HepG2 (cell line): ENCODE data around the gene OPRL1. TPM values are rescaled to one million over a fixed set of nuclear protein-coding genes. Genes with fewer than 3 reads are reported as not detected.

Source experiments
- ATM ChIP-seq: fragments of 450-650 bp; IDR thresholded peaks from 2 replicates; pipeline ENCODE4 v1.7.1; 2017; ENCODE audit warnings: mild to moderate bottlenecking, borderline replicate concordance
- CCDC6 ChIP-seq: sonication (generic); formaldehyde crosslinking; IDR thresholded peaks from 2 replicates; pipeline ENCODE4 v1.8.1; 2022; ENCODE audit warnings: mild to moderate bottlenecking, missing genetic modification reagents, moderate library complexity
- ETV5 ChIP-seq: IDR thresholded peaks from 2 replicates; pipeline ENCODE4 v1.6.1; 2018; ENCODE audit warnings: missing biosample characterization, missing genetic modification reagents, inconsistent platforms, borderline replicate concordance
- HES4 ChIP-seq: sonication (generic); formaldehyde crosslinking; IDR thresholded peaks from 2 replicates; pipeline ENCODE4 v1.9.0; 2021; ENCODE audit warnings: mild to moderate bottlenecking, missing genetic modification reagents, borderline replicate concordance
- KLF6 ChIP-seq: IDR thresholded peaks from 2 replicates; pipeline ENCODE4 v1.8.0; 2016; ENCODE audit warnings: missing biosample characterization, missing genetic modification reagents
- NBN ChIP-seq: fragments of 450-650 bp; conservative IDR thresholded peaks from 2 replicates; pipeline ENCODE4 v1.6.1; 2017
- ONECUT2 ChIP-seq: sonication (generic); formaldehyde crosslinking; IDR thresholded peaks from 2 replicates; pipeline ENCODE4 v1.4.0; 2020; ENCODE audit warnings: missing genetic modification reagents
- PLRG1 ChIP-seq: fragments of 450-650 bp; conservative IDR thresholded peaks from 2 replicates; pipeline ENCODE4 v1.6.1; 2016
- RORA ChIP-seq: sonication (generic); formaldehyde crosslinking; IDR thresholded peaks from 2 replicates; pipeline ENCODE4 v1.5.0; 2020; ENCODE audit warnings: mild to moderate bottlenecking, missing genetic modification reagents, moderate library complexity
- SMAD1 ChIP-seq: sonication (generic); formaldehyde crosslinking; IDR thresholded peaks from 2 replicates; pipeline ENCODE4 v1.4.0; 2020; ENCODE audit warnings: missing genetic modification reagents, low read depth, mild to moderate bottlenecking, borderline replicate concordance
- SNRNP70 ChIP-seq: fragments of 200-400 bp; formaldehyde crosslinking; IDR thresholded peaks from 2 replicates; pipeline ENCODE4 v1.6.1; 2017; ENCODE audit warnings: mild to moderate bottlenecking, low read depth, low read length, moderate library complexity
- SOX13 ChIP-seq, 3 experiments: fragments of 450-650 bp in 1 of 3; sonication (generic) in 1 of 3; formaldehyde crosslinking in 1 of 3; IDR thresholded peaks in 2 of 3; conservative IDR thresholded peaks in 1 of 3; 2 replicates each; pipeline versions ENCODE4 v1.5.0 to v1.6.1; 2016 to 2020; ENCODE audit warnings: antibody characterized with exemption in 1 of 3, mild to moderate bottlenecking in 1 of 3, missing compliant biosample characterization in 1 of 3, missing genetic modification reagents in 1 of 3, moderate library complexity in 1 of 3
- TCF7L2 ChIP-seq: IDR thresholded peaks from 2 replicates; pipeline ENCODE4 v1.6.1; 2011; ENCODE audit warnings: mild to moderate bottlenecking, low read depth, low read length, moderate library complexity
- ZNF558 ChIP-seq: sonication (generic); formaldehyde crosslinking; IDR thresholded peaks from 2 replicates; pipeline ENCODE4 v1.9.0; 2022; ENCODE audit warnings: mild to moderate bottlenecking, missing genetic modification reagents, borderline replicate concordance
- ZNF598 ChIP-seq: sonication (generic); formaldehyde crosslinking; IDR thresholded peaks from 2 replicates; pipeline ENCODE4 v1.5.1; 2020; ENCODE audit warnings: mild to moderate bottlenecking, missing genetic modification reagents, borderline replicate concordance
- ZNF619 ChIP-seq: sonication (generic); formaldehyde crosslinking; IDR thresholded peaks from 2 replicates; pipeline ENCODE4 v1.4.0; 2020; ENCODE audit warnings: mild to moderate bottlenecking, missing genetic modification reagents
- ZNF782 ChIP-seq: sonication (generic); formaldehyde crosslinking; IDR thresholded peaks from 2 replicates; pipeline ENCODE4 v1.4.0; 2020; ENCODE audit warnings: missing genetic modification reagents, mild to moderate bottlenecking, borderline replicate concordance
- polyA plus RNA-seq, 8 experiments: library from polyadenylated mRNA; depleted of rRNA in 3 of 8; stranded (reverse) in 7 of 8; unstranded in 1 of 8; fragments of >200 nt; fragmentation: Illumina TruSeq in 4 of 8; extraction: Trizol in 4 of 8; gene quantifications; 2 replicates each; pipeline versions ENCODE4 v1.2.1 to v1.2.3, GENCODE V29; 2011 to 2016; ENCODE audit warnings: low read depth in 4 of 8, missing spikeins in 1 of 8, mixed read lengths in 1 of 8; ENCODE audit not compliant: insufficient read depth in 1 of 8
- total RNA-seq, 5 experiments: library from RNA; depleted of rRNA; stranded (reverse); fragments of >200 nt; fragmentation: Illumina TruSeq; extraction: Trizol; gene quantifications; 2 replicates each; pipeline ENCODE4 v1.2.3, GENCODE V29; 2016; ENCODE audit warnings: low read depth in 1 of 5
- TF ChIP-seq, protein P1 (sequence below): sonication (generic); formaldehyde crosslinking; IDR thresholded peaks from 2 replicates; pipeline ENCODE4 v1.4.0; 2020; ENCODE audit warnings: missing genetic modification reagents
- TF ChIP-seq, protein P2 (sequence below): sonication (generic); formaldehyde crosslinking; IDR thresholded peaks from 2 replicates; pipeline ENCODE4 v1.5.1; 2020; ENCODE audit warnings: missing genetic modification reagents, mild to moderate bottlenecking, borderline replicate concordance
- TF ChIP-seq, protein P3 (sequence below), 2 experiments: fragments of 450-650 bp in 1 of 2; sonication (generic) in 1 of 2; formaldehyde crosslinking; IDR thresholded peaks; 2 replicates each; pipeline versions ENCODE4 v1.5.0 to v1.8.0; 2020 to 2022; ENCODE audit warnings: mild to moderate bottlenecking in 1 of 2, missing genetic modification reagents in 1 of 2
- TF ChIP-seq, protein P4 (sequence below): IDR thresholded peaks from 2 replicates; pipeline ENCODE4 v1.6.1; 2016; ENCODE audit warnings: low read depth

OPRL1 gene
- total and polyA plus RNA-seq, 2 of the 13 experiments (the other 11 are each of a cell fraction or from before 2014, with no cell fraction given): 0.35 to 0.71 TPM

DNA sequence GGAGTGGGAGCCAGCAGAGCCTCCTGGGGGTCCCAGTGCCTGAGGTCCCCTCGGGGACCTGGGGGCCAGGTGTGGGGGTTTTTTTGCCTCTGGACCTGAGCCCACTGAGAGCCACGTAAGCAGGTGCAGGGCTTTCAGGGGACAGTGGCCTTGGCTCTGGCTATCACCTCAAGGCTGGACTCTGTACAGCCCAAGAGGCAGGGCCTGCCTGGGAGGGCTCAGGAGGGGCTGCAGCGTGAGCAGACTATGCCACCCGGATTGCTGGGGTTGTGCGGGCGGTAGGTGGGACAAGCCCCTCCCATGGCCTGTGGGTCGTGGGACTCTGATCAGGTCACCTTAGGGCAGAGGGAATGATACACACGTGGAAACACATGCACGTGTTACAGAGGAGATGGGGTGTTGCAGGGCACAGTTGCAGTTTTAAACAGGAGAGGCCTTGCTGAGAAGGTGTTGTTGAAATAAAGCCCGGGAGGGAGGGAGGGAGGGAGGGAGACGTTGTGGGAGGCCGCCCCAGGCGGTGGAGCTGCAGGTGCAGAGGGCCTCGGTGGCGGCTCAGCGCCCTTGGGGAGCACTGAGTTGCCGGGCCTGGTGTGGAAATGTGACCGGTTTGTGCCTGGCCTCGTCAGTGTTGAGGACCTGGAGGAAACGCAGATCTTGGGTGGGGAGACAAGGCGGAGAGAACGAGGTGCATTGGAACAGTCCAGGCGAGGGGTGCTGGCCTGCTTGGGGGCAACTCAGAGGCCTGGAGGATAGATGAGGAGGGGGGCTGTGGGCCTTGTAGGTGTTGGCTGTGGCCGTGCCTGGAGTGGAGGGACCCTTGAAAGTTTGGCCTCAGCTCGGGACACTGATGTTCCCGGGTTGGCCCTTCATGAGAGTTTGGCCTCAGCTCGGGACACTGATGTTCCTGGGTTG, 14.6 kb upstream of the OPRL1 start (continued):
- TF ChIP-seq, protein P1, sequence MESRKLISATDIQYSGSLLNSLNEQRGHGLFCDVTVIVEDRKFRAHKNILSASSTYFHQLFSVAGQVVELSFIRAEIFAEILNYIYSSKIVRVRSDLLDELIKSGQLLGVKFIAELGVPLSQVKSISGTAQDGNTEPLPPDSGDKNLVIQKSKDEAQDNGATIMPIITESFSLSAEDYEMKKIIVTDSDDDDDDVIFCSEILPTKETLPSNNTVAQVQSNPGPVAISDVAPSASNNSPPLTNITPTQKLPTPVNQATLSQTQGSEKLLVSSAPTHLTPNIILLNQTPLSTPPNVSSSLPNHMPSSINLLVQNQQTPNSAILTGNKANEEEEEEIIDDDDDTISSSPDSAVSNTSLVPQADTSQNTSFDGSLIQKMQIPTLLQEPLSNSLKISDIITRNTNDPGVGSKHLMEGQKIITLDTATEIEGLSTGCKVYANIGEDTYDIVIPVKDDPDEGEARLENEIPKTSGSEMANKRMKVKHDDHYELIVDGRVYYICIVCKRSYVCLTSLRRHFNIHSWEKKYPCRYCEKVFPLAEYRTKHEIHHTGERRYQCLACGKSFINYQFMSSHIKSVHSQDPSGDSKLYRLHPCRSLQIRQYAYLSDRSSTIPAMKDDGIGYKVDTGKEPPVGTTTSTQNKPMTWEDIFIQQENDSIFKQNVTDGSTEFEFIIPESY: no peak
- peak; percentile 97 for TF ChIP-seq SMAD1 (CRISPR knock-in tag)
- TF ChIP-seq SNRNP70: no peak
- TF ChIP-seq SOX13 (IDR thresholded peaks at IDR 0.05): no peak
- TF ChIP-seq SOX13 (CRISPR knock-in tag; conservative IDR thresholded peaks at IDR 0.05 in 1 of 2, IDR thresholded peaks at IDR 0.05 in 1 of 2): peak in 1 of 2 experiments; percentile 10; a peak in 2 of 4 replicates
- no peak; the same call in none of the 2 replicates for TF ChIP-seq ETV5 (CRISPR knock-in tag)
- no peak for TF ChIP-seq ATM
- TF ChIP-seq, protein P2, sequence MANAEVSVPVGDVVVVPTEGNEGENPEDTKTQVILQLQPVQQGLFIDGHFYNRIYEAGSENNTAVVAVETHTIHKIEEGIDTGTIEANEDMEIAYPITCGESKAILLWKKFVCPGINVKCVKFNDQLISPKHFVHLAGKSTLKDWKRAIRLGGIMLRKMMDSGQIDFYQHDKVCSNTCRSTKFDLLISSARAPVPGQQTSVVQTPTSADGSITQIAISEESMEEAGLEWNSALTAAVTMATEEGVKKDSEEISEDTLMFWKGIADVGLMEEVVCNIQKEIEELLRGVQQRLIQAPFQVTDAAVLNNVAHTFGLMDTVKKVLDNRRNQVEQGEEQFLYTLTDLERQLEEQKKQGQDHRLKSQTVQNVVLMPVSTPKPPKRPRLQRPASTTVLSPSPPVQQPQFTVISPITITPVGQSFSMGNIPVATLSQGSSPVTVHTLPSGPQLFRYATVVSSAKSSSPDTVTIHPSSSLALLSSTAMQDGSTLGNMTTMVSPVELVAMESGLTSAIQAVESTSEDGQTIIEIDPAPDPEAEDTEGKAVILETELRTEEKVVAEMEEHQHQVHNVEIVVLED (CRISPR knock-in tag): peak; percentile 56
- no peak for TF ChIP-seq TCF7L2
- TF ChIP-seq, protein P3, sequence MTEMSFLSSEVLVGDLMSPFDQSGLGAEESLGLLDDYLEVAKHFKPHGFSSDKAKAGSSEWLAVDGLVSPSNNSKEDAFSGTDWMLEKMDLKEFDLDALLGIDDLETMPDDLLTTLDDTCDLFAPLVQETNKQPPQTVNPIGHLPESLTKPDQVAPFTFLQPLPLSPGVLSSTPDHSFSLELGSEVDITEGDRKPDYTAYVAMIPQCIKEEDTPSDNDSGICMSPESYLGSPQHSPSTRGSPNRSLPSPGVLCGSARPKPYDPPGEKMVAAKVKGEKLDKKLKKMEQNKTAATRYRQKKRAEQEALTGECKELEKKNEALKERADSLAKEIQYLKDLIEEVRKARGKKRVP (CRISPR knock-in tag; IDR thresholded peaks at IDR 0.05): no peak
- TF ChIP-seq ZNF619 (CRISPR knock-in tag): no peak; the same call in none of the 2 replicates
- no peak for TF ChIP-seq PLRG1
- no peak for TF ChIP-seq KLF6 (CRISPR knock-in tag)
- TF ChIP-seq ZNF782 (CRISPR knock-in tag): peak; percentile 74; the same call in 1 of the 2 replicates
- TF ChIP-seq HES4 (CRISPR knock-in tag): peak; percentile 57; the same call in 1 of the 2 replicates
- peak; percentile 79; the same call in 1 of the 2 replicates for TF ChIP-seq ZNF598 (CRISPR knock-in tag)
- TF ChIP-seq RORA (CRISPR knock-in tag): no peak
- TF ChIP-seq NBN: no peak
- TF ChIP-seq ONECUT2 (CRISPR knock-in tag): no peak
- no peak for TF ChIP-seq CCDC6
- 0 out of 2 replicates have a peak, but pooled peaks have one; percentile 32 for TF ChIP-seq ZNF558 (CRISPR knock-in tag)
- TF ChIP-seq, protein P4, sequence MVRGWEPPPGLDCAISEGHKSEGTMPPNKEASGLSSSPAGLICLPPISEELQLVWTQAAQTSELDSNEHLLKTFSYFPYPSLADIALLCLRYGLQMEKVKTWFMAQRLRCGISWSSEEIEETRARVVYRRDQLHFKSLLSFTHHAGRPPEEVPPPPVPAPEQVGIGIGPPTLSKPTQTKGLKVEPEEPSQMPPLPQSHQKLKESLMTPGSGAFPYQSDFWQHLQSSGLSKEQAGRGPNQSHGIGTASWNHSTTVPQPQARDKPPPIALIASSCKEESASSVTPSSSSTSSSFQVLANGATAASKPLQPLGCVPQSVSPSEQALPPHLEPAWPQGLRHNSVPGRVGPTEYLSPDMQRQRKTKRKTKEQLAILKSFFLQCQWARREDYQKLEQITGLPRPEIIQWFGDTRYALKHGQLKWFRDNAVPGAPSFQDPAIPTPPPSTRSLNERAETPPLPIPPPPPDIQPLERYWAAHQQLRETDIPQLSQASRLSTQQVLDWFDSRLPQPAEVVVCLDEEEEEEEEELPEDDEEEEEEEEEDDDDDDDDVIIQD (CRISPR knock-in tag): peak; percentile 12; the same call in 1 of the 2 replicates
